ENCODE data around the gene MATN4.
"Not testable (repeated sequence)": the region's sequence is repeated elsewhere in the genome, so short reads cannot be mapped to it uniquely, and the experiment has no call there.

The MATN4 gene

GRCh38 chr20:45308117-45308778 lies at the start of gene MATN4:
TSS of gene MATN4 (minus strand) at chr20:45308299. CDS start at chr20:45305582, 2,717 bp downstream.
- peaks cover 18% of the 10 kb centered on the region; the same call in 1 of the 2 replicates for H3K27me3 ChIP-seq (ENCODE audit: control insufficient read depth, insufficient read depth, low read length)
- H3K4me1 ChIP-seq (ENCODE audit: control insufficient read depth, insufficient read depth, low read length): peaks cover 6% of the 10 kb centered on the region; the same call in 1 of the 2 replicates
- H3K27ac ChIP-seq (ENCODE audit: low read depth, low read length): no peak within 1 kb of the TSS
- H3K36me3 ChIP-seq (ENCODE audit: control insufficient read depth, insufficient read depth, low read length): no peaks in the 10 kb centered on the region
- H3K9ac ChIP-seq (ENCODE audit: low read length): no peak within 1 kb of the TSS
- H3K4me3 ChIP-seq (ENCODE audit: low read depth, low read length): no peak within 1 kb of the TSS
- H3K9me3 ChIP-seq (ENCODE audit: control insufficient read depth, insufficient read depth, low read depth, low read length): no peaks in the 10 kb centered on the region

- Histone ChIP-seq H3K27ac (ENCODE audit: low read depth, low read length) (no peak overlapping the region), H3K27me3 (ENCODE audit: control insufficient read depth, insufficient read depth, low read length) (no peaks in the 10 kb centered on the region), H3K4me3 (ENCODE audit: low read depth, low read length) (no peak overlapping the region), H3K9ac (ENCODE audit: low read length) (no peak overlapping the region), H3K9me3 (ENCODE audit: control insufficient read depth, insufficient read depth, low read depth, low read length) (no peaks in the 10 kb centered on the region), H3K36me3 (ENCODE audit: control insufficient read depth, insufficient read depth, low read length) (no peaks in the 10 kb centered on the region), H3K4me1 (ENCODE audit: control insufficient read depth, insufficient read depth, low read length) (peaks cover 17% of the 10 kb centered on the region)
Observed at GRCh38 chr20:45355209-45356084, 47.3 kb upstream of the MATN4 start.

- no peak overlapping the region for H3K27ac ChIP-seq (ENCODE audit: low read depth, low read length)
- no peaks in the 10 kb centered on the region for H3K36me3 ChIP-seq (ENCODE audit: control insufficient read depth, insufficient read depth, low read length)
- H3K4me3 ChIP-seq (ENCODE audit: low read depth, low read length): no peak overlapping the region
- H3K27me3 ChIP-seq (ENCODE audit: control insufficient read depth, insufficient read depth, low read length): no peaks in the 10 kb centered on the region
- H3K9ac ChIP-seq (ENCODE audit: low read length): no peak overlapping the region
- H3K4me1 ChIP-seq (ENCODE audit: control insufficient read depth, insufficient read depth, low read length): peaks cover 17% of the 10 kb centered on the region
- no peaks in the 10 kb centered on the region for H3K9me3 ChIP-seq (ENCODE audit: control insufficient read depth, insufficient read depth, low read depth, low read length)
Observed at GRCh38 chr20:45354423-45355208, 46.5 kb upstream of the MATN4 start.

GRCh38 chr20:45353746-45354145 lies 45.6 kb upstream of the MATN4 start:
- H3K36me3 ChIP-seq (ENCODE audit: control insufficient read depth, insufficient read depth, low read length): no peaks in the 10 kb centered on the region
- no peaks in the 10 kb centered on the region for H3K27me3 ChIP-seq (ENCODE audit: control insufficient read depth, insufficient read depth, low read length)
- no peak overlapping the region for H3K9ac ChIP-seq (ENCODE audit: low read length)
- no peak overlapping the region for H3K4me3 ChIP-seq (ENCODE audit: low read depth, low read length)
- no peak overlapping the region for H3K27ac ChIP-seq (ENCODE audit: low read depth, low read length)
- H3K4me1 ChIP-seq (ENCODE audit: control insufficient read depth, insufficient read depth, low read length): peaks cover 12% of the 10 kb centered on the region
- H3K9me3 ChIP-seq (ENCODE audit: control insufficient read depth, insufficient read depth, low read depth, low read length): no peaks in the 10 kb centered on the region

- peaks cover 6% of the 10 kb centered on the region for H3K4me1 ChIP-seq (ENCODE audit: control insufficient read depth, insufficient read depth, low read length)
- no peaks in the 10 kb centered on the region for H3K36me3 ChIP-seq (ENCODE audit: control insufficient read depth, insufficient read depth, low read length)
- no peaks in the 10 kb centered on the region for H3K27me3 ChIP-seq (ENCODE audit: control insufficient read depth, insufficient read depth, low read length)
- H3K9ac ChIP-seq (ENCODE audit: low read length): no peak overlapping the region
- no peaks in the 10 kb centered on the region for H3K9me3 ChIP-seq (ENCODE audit: control insufficient read depth, insufficient read depth, low read depth, low read length)
- no peak overlapping the region for H3K27ac ChIP-seq (ENCODE audit: low read depth, low read length)
- no peak overlapping the region for H3K4me3 ChIP-seq (ENCODE audit: low read depth, low read length)
Observed at GRCh38 chr20:45352729-45353128, 44.6 kb upstream of the MATN4 start.

GRCh38 chr20:45350795-45351194 lies 42.7 kb upstream of the MATN4 start:
- H3K27ac ChIP-seq (ENCODE audit: low read depth, low read length); H3K4me3 ChIP-seq (ENCODE audit: low read depth, low read length); H3K9me3 ChIP-seq (ENCODE audit: control insufficient read depth, insufficient read depth, low read depth, low read length); H3K36me3 ChIP-seq (ENCODE audit: control insufficient read depth, insufficient read depth, low read length); H3K27me3 ChIP-seq (ENCODE audit: control insufficient read depth, insufficient read depth, low read length); H3K9ac ChIP-seq (ENCODE audit: low read length): not testable (repeated sequence)
- H3K4me1 ChIP-seq (ENCODE audit: control insufficient read depth, insufficient read depth, low read length): peaks cover 24% of the 10 kb centered on the region

GRCh38 chr20:45350217-45350616 lies 42.1 kb upstream of the MATN4 start:
- peaks cover 30% of the 10 kb centered on the region for H3K4me1 ChIP-seq (ENCODE audit: control insufficient read depth, insufficient read depth, low read length)
- H3K9me3 ChIP-seq (ENCODE audit: control insufficient read depth, insufficient read depth, low read depth, low read length): no peaks in the 10 kb centered on the region
- no peak overlapping the region for H3K4me3 ChIP-seq (ENCODE audit: low read depth, low read length)

GRCh38 chr20:45347936-45348778 lies 40.1 kb upstream of the MATN4 start, which contains the start of gene SDC4:
TSS of gene SDC4 (minus strand) at chr20:45348424. CDS start at chr20:45348384, 40 bp downstream.
- Histone ChIP-seq H3K27me3 (ENCODE audit: control insufficient read depth, insufficient read depth, low read length) (no peaks in the 10 kb centered on the region), H3K9ac (ENCODE audit: low read length) (peak within 1 kb of the TSS; percentile 87), H3K4me1 (ENCODE audit: control insufficient read depth, insufficient read depth, low read length) (peaks cover 46% of the 10 kb centered on the region), H3K9me3 (ENCODE audit: control insufficient read depth, insufficient read depth, low read depth, low read length) (no peaks in the 10 kb centered on the region), H3K36me3 (ENCODE audit: control insufficient read depth, insufficient read depth, low read length) (no peaks in the 10 kb centered on the region), H3K4me3 (ENCODE audit: low read depth, low read length) (peak within 1 kb of the TSS; percentile 92), H3K27ac (ENCODE audit: low read depth, low read length) (peak within 1 kb of the TSS; percentile 90; the same call in 1 of the 2 replicates)

More at GRCh38 chr20:45350217-45350616, 42.1 kb upstream of the MATN4 start:
- Histone ChIP-seq H3K27me3 (ENCODE audit: control insufficient read depth, insufficient read depth, low read length) (no peaks in the 10 kb centered on the region), H3K27ac (ENCODE audit: low read depth, low read length) (no peak overlapping the region), H3K9ac (ENCODE audit: low read length) (no peak overlapping the region), H3K36me3 (ENCODE audit: control insufficient read depth, insufficient read depth, low read length) (no peaks in the 10 kb centered on the region)

GRCh38 chr20:45347297-45347935 lies 39.3 kb upstream of the MATN4 start:
- no peaks in the 10 kb centered on the region for H3K27me3 ChIP-seq (ENCODE audit: control insufficient read depth, insufficient read depth, low read length)
- H3K36me3 ChIP-seq (ENCODE audit: control insufficient read depth, insufficient read depth, low read length): no peaks in the 10 kb centered on the region
- peak overlapping the region; percentile 87 for H3K9ac ChIP-seq (ENCODE audit: low read length)
- no peaks in the 10 kb centered on the region for H3K9me3 ChIP-seq (ENCODE audit: control insufficient read depth, insufficient read depth, low read depth, low read length)
- peak overlapping the region; percentile 90; the same call in 1 of the 2 replicates for H3K27ac ChIP-seq (ENCODE audit: low read depth, low read length)
- H3K4me1 ChIP-seq (ENCODE audit: control insufficient read depth, insufficient read depth, low read length): peaks cover 53% of the 10 kb centered on the region
- peak overlapping the region; percentile 92 for H3K4me3 ChIP-seq (ENCODE audit: low read depth, low read length)

- Histone ChIP-seq H3K9me3 (ENCODE audit: control insufficient read depth, insufficient read depth, low read depth, low read length) (no peaks in the 10 kb centered on the region), H3K27ac (ENCODE audit: low read depth, low read length) (peak overlapping the region; percentile 16; the same call in 1 of the 2 replicates), H3K4me3 (ENCODE audit: low read depth, low read length) (peak overlapping the region; percentile 92), H3K9ac (ENCODE audit: low read length) (peak overlapping the region; percentile 87), H3K27me3 (ENCODE audit: control insufficient read depth, insufficient read depth, low read length) (no peaks in the 10 kb centered on the region), H3K4me1 (ENCODE audit: control insufficient read depth, insufficient read depth, low read length) (peaks cover 58% of the 10 kb centered on the region), H3K36me3 (ENCODE audit: control insufficient read depth, insufficient read depth, low read length) (no peaks in the 10 kb centered on the region)
Observed at GRCh38 chr20:45346851-45347250, 38.8 kb upstream of the MATN4 start.
